Measurements from ENCODE around the gene PPP1R14D.

DNA sequence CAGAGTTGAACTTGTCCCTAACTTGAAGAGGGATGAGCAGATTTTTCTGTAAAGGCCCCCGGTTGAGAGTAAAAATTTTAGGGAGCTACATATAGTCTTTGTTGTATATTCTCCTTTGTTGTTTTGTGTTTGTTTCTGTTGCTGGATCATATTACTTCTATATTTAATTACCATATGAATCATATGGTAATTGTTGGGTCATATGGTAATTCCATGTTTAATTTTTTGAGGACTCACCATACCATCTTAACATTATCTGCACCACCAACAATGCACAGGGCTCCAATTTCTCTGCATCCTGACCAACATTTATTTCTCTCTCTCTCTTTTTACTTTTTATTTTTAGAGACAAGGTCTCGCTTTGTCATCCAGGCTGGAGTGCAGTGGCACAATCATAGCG is 29.0 kb downstream of the PPP1R14D start:
- TF ChIP-seq, protein P1, sequence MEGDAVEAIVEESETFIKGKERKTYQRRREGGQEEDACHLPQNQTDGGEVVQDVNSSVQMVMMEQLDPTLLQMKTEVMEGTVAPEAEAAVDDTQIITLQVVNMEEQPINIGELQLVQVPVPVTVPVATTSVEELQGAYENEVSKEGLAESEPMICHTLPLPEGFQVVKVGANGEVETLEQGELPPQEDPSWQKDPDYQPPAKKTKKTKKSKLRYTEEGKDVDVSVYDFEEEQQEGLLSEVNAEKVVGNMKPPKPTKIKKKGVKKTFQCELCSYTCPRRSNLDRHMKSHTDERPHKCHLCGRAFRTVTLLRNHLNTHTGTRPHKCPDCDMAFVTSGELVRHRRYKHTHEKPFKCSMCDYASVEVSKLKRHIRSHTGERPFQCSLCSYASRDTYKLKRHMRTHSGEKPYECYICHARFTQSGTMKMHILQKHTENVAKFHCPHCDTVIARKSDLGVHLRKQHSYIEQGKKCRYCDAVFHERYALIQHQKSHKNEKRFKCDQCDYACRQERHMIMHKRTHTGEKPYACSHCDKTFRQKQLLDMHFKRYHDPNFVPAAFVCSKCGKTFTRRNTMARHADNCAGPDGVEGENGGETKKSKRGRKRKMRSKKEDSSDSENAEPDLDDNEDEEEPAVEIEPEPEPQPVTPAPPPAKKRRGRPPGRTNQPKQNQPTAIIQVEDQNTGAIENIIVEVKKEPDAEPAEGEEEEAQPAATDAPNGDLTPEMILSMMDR (IDR thresholded peaks at IDR 0.05): no peak
- TF ChIP-seq POLR2A (IDR thresholded peaks at IDR 0.05): no peak
